GM12865 (cell line): Measurements from ENCODE around the gene AUP1.

ENCODE experiments used
- DNase-seq: peaks from one replicate; pipeline ENCODE4 v3.0.0; 2010; ENCODE audit warnings: low read depth
- H3K4me3 ChIP-seq: 2 replicates; pipeline ENCODE4 v1.5.1; 2011; ENCODE audit warnings: mild to moderate bottlenecking, low read depth, low read length, control low read depth
- TF ChIP-seq, protein P1 (sequence below): IDR thresholded peaks from 2 replicates; pipeline ENCODE4 v1.5.1; 2011; ENCODE audit warnings: low read length, control low read depth, low read depth, inconsistent platforms; ENCODE audit not compliant: insufficient read depth; ENCODE audit errors: missing control alignments

AUP1 gene

DNA sequence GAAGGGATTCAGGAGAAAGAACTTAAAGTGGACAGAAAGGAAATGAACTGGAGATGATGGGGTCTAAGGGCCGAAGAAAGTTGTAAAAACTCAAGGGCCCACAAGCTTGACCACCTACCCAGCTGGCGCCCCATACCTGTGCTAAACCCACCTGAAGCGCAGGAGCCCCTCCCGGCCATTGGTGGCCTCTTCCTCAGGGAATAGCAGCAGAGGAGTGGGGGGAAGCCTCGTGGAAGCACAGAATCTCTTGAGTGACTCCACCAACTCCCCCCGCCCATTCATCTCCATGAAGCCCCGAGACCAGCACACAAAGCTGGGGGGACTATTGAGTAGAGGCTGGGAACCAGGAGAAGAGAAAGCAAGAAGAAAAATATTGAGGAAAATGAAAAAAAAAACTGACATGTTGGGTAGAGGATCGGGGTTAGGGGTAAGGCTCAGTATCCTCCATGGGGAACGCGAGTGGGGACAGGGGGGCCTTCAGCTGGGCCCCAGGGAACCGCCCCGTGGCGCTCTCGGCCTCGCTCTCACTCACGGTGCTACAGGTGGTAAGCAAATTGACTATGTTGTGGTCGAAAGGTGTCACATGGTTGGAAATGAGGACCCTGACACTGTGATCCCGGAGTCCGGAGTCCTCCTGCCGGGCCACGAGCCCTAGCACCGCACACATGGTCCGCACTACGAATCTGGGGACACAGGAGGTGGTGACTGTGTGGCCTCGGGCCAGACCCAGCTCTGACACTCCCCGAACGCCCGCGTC is 728 bp downstream of the AUP1 start:
- TF ChIP-seq, protein P1, sequence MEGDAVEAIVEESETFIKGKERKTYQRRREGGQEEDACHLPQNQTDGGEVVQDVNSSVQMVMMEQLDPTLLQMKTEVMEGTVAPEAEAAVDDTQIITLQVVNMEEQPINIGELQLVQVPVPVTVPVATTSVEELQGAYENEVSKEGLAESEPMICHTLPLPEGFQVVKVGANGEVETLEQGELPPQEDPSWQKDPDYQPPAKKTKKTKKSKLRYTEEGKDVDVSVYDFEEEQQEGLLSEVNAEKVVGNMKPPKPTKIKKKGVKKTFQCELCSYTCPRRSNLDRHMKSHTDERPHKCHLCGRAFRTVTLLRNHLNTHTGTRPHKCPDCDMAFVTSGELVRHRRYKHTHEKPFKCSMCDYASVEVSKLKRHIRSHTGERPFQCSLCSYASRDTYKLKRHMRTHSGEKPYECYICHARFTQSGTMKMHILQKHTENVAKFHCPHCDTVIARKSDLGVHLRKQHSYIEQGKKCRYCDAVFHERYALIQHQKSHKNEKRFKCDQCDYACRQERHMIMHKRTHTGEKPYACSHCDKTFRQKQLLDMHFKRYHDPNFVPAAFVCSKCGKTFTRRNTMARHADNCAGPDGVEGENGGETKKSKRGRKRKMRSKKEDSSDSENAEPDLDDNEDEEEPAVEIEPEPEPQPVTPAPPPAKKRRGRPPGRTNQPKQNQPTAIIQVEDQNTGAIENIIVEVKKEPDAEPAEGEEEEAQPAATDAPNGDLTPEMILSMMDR: no peak
- DNase-seq: peak; percentile 60
- H3K4me3 ChIP-seq: peak overlapping the region; percentile 95

DNA sequence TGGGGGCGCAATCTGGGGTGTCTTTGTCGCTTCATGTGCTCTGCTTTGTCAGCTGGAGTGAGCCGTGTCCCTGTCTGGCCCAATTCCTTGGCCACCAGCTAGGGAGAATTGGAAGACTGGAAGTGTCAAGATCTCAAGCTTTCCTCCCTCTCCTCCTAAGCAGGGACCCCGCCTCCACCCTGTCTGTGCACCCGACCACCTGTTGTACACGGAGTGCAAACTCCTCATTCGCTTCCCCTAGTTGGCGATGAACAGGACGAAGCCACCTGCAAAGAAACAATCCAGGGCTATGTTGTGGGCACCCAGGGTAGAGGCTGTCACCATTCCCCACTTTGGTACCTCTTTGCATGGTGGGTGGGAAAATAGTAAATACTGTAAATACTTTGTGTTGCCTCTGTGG is 1.8 kb downstream of the AUP1 start:
- no peak overlapping the region for H3K4me3 ChIP-seq
- TF ChIP-seq, protein P1: no peak
- no peak for DNase-seq

DNA sequence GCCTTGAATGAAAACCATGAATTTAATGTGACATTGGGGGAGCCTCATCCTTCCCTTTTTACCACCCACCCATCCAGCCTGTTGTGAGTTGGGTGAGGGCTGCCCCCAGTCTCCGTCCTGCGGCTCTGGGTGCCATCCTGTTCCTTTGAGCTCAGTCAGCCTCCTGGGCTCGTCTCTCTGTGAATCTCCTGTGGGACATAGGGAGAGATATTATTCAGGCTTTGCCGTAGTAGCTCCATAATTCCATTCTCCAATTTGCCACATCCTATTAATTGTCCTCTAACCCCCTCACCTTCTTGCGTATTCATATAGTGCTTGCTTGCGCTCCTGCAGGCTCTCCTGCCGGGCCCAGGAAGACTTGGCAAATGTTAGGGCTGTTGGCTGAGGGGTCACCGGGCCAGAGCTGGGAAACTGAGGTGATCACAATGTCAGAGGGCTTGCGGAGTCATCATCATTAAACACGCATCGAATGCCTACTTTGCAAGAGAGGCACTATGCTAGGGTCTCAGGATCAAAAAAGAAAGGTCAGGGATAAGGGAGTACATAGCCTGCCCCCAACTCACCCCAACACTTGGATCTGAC is 2.8 kb downstream of the AUP1 start:
- no peak overlapping the region for H3K4me3 ChIP-seq
- TF ChIP-seq, protein P1: no peak
- DNase-seq: no peak

DNA sequence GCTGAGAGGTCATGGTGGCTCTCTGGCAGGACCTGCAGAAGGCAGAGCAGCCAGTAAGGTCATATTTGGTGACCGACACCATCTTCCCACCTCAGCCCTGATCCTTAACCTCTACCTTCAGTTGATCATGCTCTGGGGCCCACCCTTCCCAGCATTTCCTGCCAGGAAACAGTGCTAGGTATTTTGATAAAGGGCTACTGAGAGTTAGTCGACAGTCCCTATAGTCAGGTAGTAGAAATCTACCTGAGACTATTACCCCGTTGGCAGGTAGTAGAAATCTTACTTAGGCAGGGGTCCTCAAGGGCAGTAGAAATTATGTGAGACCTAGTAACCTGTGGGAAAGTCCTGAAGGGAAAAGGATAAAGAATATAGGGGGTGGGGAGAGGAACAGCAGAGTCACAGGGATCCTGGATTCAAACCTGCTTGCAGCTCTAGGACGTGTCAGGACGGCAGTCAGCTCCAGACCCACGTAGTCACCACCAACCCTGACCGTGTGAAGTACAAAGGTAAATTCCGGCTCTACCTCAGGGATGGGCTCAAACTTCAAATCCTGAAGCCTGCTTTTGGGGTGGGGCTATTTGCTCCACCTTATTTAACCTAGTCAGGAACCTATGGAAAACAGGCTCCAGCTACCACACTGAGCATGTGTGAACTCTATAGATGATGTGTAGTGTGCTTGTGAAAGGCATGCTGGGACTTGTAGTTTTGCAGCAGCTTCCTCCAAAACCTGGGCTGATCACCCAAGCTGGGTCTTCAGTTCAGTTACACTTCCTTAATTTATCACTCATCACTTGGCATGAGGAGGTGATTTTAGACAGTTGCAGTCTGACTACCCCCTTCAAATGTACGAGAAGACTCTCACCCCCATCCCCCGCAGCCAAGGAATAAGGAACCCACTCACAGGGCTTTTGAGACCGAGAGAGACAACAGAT is 3.5 kb downstream of the AUP1 start, which contains the start of gene DQX1:
TSS of gene DQX1 (minus strand) at position 515 of the 932 bp plus-strand sequence. CDS start at position 13, 502 bp downstream.
- TF ChIP-seq, protein P1: no peak
- DNase-seq: peak; percentile 75
- H3K4me3 ChIP-seq: no peak within 1 kb of the TSS

DNA sequence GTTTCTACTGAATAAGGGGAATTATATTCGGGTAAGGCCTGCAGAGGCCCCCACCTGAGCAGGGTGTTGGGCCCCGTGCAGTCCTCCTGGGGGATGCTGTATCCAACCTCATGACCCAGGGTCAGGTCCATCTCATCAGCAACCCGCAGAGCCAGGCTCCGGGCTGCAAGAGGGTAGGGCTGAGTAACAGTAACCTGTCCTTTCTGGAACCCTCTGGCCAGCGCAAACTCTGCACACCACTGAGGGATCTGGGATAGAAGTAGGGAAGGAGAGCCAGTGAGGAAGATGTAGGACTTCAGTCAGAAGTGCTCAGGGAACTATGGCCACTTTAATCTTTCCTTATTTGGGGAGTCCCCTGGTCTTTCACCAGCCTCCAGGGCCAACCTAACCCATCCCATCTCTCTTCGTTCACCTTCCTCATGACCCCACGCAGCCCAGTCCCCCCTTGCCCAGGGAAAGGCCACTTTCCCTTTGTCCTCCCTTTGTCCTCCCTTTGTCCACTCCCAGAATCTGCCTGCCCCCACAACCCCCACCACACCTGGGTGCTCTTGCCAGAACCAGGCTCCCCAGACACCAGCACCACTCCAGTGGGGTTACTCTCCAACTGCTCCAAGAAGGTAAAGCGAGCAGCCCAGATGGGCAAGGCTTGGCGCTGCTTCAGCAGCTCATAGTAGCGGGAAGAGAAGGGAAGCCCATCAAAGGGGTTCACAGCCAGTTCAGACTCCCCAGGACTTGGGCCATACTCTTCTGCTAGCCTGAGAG is 4.4 kb downstream of the AUP1 start:
- TF ChIP-seq, protein P1: no peak
- DNase-seq: no peak
- no peak overlapping the region for H3K4me3 ChIP-seq

DNA sequence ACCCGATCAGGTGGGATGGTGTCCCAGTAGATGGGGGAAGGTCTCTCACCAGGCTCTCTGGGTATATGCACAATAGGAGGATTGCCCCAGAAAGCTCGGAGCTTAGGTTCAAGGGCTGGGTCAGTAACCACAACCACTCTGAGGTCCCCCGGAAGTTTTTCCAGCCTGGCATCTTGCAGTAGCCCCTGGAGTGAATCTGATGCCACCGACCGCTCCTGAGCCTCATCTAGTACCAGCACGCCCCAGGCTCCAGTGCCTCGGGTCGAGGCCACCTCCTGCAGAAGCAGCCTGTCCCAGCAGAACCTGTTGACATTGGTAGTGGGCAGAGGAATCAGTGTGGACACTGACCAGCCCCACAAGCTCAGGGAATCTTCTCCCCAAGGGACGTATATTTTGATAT is 5.5 kb downstream of the AUP1 start:
- no peak for DNase-seq
- TF ChIP-seq, protein P1: no peak
- no peak overlapping the region for H3K4me3 ChIP-seq
